GM18508 (cell line): ENCODE measurements around the gene TBCB.
"Not testable (repeated sequence)": the region's sequence is repeated elsewhere in the genome, so short reads cannot be mapped to it uniquely, and the experiment has no call there.

ENCODE experiments used
- ATAC-seq: cut with Tn5 transposase; IDR thresholded peaks from one replicate; pipeline ENCODE4 v1.9.1; 2021; ENCODE audit warnings: moderate number of reproducible peaks; ENCODE audit not compliant: insufficient read depth, unreplicated experiment

The TBCB gene, protein sequence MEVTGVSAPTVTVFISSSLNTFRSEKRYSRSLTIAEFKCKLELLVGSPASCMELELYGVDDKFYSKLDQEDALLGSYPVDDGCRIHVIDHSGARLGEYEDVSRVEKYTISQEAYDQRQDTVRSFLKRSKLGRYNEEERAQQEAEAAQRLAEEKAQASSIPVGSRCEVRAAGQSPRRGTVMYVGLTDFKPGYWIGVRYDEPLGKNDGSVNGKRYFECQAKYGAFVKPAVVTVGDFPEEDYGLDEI

GRCh38 chr19:36115453-36116343, at the start of gene TBCB:
TBCB (plus strand) TSS chr19:36115468; CDS start chr19:36115561, 93 bp downstream.
- no peak for ATAC-seq

GRCh38 chr19:36067681-36068080, 47.6 kb upstream of the TBCB start:
- no peak for ATAC-seq

- not testable (repeated sequence) for ATAC-seq
Measured at GRCh38 chr19:36068810-36069499, 46.3 kb upstream of the TBCB start.

DNA sequence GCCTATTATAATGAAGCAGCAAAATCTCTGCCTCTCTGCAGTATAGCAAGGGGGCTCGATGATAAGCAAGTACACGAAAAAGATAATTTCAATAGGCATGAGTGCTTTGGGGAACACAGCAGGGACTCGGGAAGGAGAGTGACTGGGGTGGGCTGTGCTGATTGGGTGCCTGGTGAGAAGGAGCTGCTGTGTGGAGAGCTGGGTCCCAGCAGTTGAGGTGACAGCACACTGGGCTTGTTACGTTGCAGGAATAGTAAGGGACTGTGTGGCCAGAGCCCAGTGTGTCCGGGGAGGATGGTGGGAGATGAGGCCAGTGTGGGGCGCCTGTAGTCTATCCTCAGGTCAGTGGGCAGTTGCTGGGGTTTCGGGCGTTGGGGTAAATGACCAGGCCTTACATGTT, 43.2 kb upstream of the TBCB start:
- ATAC-seq = no peak

DNA sequence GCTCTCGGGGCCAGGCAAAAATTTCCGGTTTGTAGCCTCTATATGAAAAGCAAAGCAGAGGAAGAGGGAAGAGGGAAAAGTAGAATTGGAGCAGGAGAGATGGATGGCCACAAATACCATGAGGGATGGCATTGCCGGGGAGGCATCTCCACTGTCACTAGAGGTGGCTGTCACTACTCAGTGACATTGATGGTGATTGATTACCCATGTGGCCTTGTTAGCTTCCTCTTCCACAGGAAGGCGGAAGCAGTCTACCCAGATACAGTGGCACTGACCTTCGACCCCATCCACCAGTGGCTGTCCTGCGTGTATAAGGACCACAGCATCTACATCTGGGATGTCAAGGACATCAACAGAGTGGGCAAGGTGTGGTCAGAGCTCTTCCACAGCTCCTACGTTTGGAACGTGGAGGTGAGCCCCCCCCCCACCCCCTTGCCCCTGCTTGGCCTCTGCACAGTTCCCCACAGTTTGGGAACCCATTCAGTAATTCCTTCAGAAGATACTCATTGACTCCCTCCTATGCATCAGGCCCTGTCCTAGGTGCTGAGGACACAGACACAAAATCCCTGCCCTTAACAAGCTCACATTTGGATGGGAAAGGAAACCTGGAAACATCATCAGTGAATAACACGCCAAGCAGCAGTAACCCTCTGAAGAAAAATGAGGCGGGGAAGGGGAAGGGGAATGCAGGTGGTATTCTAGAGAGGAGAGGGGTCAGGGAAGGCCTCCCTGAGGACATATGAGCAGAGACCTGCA, 42.0 kb upstream of the TBCB start:
- ATAC-seq = no peak

GRCh38 chr19:36079389-36079945, 35.8 kb upstream of the TBCB start:
- ATAC-seq = no peak

DNA sequence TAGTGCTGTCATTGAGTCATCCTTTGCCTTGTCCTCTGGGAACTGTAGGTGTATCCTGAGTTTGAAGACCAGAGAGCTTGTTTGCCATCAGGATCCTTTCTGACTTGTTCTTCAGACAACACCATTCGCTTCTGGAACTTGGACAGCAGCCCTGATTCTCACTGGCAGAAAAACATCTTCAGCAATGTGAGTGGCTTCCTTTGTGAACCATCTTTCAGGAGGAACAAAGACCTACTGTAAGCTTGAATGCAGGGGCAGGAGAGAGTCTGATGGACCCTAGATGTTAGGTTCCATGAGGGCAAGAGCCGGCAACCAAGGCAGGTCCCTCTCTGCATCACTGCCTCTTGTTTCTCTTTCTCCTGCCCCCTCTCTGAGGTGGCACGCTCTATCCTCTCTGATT, 33.9 kb upstream of the TBCB start:
- no peak for ATAC-seq

DNA sequence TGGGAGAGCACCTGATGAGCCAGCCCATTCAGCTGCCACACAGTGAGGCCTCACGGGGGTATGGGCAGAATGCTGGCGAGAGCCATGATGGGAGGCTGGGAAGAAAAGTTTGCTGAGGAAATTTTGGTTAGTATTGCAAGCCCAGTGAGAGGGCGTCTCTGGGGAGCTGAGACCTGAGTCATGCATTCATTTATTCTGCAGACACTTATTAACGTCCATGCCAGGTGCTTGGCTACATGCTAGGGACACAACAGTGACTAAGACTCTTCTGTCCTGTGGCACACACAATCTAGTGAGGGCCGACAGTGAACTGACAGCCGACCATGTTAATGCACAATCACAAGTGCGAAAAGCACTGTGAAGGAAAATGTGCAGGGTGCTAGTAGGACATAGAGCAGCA, 33.4 kb upstream of the TBCB start:
- ATAC-seq = no peak

DNA sequence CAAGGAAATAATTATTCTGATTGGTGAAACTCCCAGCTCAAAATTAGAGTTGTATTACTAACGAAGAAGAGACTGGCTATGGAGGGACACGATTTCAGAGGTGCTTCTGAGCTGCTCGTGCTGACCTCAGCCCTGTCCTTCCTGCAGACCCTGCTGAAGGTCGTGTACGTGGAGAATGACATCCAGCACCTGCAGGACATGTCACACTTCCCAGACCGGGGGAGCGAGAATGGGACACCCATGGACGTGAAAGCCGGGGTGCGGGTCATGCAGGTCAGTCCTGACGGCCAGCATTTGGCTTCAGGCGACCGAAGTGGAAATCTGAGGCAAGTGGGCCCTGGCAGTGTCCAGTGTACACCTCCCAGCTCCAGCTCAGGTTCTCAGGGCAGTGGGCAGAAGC, 32.4 kb upstream of the TBCB start:
- ATAC-seq = no peak

GRCh38 chr19:36084231-36085009, 30.8 kb upstream of the TBCB start:
- ATAC-seq = no peak

DNA sequence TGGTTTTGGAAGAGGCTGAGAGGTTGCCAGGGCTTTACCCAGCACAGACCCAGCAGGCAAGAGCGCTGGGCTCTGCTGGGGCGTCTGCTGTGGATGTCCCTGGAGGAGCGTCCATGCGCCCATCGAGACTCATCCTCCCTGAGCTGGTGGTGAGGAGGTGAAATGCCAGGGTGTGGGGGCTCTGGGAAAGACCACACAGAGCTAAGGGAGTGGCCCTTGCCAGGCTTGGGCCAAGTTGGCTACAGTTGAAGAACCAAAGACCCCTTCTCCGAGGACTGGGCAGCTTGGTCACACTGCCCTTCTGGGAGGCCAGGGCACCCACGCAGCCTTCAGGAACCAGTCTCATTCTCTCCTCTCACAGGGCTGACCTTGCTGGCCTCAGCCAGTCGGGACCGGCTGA, 28.9 kb upstream of the TBCB start:
- no peak for ATAC-seq

DNA sequence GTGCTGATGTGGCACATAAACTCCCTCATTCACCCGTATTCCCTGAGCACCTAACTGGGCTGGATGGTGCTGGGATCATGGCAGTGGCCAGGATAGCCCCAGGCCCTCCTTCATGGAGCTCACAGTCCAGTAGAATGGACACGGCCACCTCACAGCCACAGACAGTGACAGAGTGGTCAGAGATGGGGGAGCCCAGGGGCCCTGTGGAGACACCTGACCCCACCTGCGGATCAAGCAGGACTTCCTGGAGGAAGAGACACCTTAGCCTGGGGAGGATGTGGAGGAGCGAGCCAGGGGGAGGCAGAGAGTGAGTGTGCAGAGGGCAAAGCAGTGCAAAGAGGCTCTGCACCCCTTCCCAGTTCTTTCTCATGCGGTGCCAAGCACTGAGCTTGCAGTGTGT, 25.4 kb upstream of the TBCB start:
- ATAC-seq = no peak

DNA sequence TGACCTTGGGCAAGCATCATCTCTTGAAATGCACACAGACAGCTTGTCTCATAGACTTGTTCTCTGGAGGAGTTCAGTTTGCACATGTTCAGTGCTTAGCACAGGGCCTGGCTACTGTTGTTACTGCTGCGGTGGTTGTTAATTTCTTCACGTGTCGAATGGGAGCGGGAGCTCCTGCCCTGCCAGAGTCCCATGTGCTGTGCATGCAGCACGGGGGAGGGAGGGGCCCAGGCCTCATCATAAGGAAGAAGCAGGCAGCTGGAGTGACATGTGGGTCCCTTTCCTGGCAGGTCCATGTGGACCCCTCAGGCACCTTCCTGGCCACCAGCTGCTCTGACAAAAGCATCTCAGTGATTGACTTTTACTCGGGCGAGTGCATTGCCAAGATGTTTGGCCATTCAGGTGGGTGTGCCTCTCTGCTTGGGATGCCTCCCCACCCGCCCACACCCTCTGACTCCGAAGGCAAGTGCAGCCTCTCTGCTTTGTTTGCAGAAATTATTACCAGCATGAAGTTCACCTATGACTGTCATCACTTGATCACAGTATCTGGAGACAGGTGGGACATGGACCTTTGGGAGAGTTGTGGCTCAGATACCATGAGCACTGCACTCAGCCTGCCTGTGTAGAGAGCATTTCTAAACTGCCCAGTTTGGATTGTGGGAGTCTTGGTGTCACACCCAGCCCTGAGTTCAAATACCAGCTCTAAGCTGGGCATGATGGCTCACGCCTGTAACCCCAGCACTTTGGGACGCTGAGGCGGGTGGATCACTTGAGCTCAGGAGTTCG, 24.2 kb upstream of the TBCB start:
- ATAC-seq = no peak

- ATAC-seq = no peak
Measured at GRCh38 chr19:36092566-36092965, 22.7 kb upstream of the TBCB start.

DNA sequence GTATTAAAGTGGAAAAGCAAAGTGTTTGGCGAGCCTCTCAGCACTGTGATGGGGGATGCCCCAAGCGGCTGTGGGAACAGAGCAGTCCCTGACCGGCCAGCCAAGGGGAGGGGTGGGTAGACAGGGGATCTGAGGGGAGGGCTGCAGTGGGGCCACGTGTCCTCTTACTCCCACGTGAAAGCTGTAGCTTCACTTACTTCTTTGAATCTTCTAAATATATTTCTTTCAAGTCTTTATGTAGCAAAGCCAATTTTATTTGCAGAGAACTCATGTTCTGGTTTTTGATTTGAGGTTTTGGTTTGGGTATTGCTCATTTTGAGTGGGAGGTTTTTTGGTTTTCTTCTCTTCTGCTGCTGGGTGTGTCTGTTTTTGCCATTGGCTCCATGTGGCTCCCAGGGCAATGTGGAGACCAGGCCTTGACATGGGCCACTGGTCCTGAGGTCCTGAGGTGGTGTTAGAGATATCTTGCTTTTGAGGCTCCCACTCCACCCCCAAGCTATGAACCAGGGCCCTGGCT, 22.1 kb upstream of the TBCB start:
- no peak for ATAC-seq

- ATAC-seq = no peak
Measured at GRCh38 chr19:36093687-36094086, 21.6 kb upstream of the TBCB start.

DNA sequence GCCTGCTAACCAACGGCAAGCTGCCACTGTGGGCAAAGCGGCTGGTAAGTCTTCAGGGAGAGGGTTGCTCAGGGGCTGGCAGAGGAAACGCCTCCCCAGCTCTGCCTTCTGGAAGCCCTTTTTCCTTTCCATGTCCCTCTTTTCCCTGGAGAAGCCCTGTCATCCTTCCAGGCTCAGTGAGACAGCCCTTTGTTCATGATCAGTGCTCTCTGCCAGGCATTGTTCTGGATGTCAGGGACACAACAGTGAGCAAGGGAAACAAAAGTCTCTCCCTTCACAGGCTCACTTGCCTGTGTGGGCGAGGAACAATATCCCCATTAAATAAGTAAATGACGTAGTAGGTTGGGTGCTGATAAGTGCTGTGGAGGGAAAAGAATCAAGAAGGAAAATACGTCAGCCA, 18.2 kb upstream of the TBCB start:
- ATAC-seq = no peak

DNA sequence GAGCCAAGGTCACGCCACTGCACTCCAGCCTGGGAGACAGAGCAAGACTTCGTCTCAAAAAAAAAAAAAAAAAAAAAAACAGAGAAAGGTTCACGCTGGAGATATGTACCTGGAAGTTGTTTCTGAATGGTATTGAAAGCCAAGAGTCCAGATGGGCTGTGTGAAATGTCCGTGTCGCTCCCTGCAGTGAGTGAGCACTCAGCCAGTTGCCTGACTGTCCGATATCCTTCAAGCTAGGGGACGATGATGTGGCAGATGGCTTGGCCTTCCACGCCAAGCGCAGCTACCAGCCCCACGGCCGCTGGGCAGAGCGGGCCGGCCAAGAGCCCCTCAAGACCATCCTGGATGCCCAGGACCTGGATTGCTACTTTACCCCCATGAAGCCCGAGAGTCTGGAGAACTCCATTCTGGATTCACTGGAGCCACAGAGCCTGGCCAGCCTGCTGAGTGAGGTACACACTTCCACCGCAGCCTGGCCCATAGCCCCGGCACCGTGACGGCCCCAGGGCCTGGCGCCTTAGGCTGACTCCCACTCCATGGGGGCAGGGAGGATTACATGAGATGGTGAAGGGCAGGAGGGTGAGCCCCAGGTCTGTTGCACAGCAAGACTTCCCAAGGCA, 16.0 kb upstream of the TBCB start:
- no peak for ATAC-seq
